NCI-H2029 treated with DMSO at 0.1 percent for 48 hours (cell line): ENCODE measurements around the gene PRKCA.
A peak's percentile ranks its signal among the peaks of the same experiment; 100 is the strongest.
"Not testable (repeated sequence)": the region's sequence is repeated elsewhere in the genome, so short reads cannot be mapped to it uniquely, and the experiment has no call there.

ENCODE experiments used
- DNase-seq: peaks from one replicate; lab custom pipeline; 2025; lab: John Stamatoyannopoulos, UW

The PRKCA gene

GRCh38 chr17:66351701-66352100 lies 49.3 kb downstream of the PRKCA start:
- no peak for DNase-seq

- DNase-seq: no peak
Observed at GRCh38 chr17:66353937-66354401, 51.6 kb downstream of the PRKCA start.

DNA sequence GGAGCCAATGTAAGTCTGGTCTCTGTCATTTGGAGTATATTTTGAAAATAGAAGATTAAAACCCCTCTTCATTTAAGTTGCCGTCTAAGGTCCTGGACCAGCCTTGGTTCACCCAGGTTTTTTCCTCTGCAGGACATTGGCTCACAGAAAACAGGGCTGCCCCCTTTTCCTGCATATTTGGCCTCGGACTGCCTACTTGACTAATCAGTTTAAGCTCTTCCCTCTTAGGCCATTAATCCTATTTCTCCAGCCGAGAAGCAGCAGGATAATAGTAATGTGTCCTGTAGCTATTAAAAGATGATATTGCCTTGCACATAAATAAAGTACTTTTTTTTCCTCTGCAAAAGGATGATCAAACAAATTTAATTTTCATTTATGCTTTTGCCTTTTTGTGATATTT lies 52.1 kb downstream of the PRKCA start:
- DNase-seq: no peak

- no peak for DNase-seq
Observed at GRCh38 chr17:66354981-66355380, 52.6 kb downstream of the PRKCA start.

- DNase-seq: no peak
Observed at GRCh38 chr17:66355510-66355909, 53.1 kb downstream of the PRKCA start.

- DNase-seq: no peak
Observed at GRCh38 chr17:66357037-66357436, 54.6 kb downstream of the PRKCA start.

GRCh38 chr17:66359351-66359750 lies 56.9 kb downstream of the PRKCA start:
- DNase-seq: no peak

DNA sequence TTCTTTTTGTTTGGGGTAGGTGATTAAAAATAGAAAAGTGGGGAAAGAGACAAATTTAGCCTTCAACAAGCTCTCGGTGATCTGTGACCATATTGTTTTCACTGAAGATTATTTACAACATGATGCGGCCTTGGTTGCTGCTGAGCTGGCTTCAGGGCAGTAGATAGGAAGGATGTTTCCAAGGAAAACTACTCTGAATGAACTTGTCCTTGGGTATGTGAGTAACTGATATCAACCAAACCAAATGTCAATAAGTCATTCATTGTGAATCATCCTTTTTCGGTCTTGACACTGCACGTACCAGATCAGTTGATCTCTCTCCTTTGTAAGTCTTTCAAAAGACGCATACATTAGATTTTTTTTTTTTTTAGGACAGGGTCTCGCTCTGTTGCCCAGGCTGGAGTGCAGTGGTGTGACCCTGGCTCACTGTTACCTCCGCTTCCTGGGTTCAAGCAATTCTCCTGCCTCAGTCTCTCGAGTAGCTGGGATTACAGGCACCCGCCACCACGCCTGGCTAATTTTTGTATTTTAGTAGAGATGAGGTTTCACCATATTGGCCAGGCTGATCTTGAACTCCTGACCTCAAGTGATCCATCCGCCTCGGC lies 58.6 kb downstream of the PRKCA start:
- DNase-seq: not testable (repeated sequence)

DNA sequence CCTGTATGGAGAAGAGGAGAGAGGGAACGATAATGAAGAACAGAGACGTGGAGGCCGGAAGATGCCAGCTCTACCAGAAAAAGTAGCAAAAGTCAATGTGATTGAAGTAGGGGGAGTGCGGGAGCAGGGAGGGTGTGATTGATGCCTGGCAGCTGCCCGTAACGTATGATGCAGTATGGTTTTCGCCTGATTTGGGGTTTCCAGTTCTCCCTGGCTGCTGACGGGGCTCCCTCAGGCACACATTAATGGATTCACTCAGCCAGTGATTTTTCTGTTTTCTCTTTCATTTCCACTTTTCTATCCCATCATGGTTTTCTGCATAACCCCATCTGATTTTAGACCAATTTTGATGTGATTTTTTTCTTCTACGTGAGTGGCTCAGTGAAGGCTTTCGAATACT lies 62.1 kb downstream of the PRKCA start:
- no peak for DNase-seq

DNA sequence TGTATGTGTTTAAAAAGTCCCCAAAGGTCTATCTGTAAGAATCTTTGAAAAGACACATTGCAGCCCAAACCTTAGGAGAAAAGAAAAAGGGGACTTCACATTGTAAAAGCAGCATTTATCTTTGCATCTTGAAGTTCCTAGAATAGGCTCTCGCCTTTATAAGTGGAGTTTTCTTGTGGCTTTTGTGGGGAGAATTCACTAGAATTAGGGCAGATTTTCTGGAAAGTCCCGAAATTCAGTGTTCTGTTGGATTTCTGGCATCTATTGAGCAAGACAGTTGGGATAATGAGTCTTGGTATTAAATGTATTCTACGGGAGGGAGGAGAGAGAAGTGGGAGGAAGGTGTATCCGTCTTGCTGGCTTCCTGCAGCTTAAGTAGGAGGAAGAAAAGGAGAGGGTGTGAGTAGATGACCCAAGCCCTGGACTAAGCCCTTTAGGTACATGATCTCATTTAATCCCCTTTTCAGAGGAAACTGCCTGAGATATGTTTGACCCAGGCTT lies 62.6 kb downstream of the PRKCA start:
- no peak for DNase-seq

- DNase-seq: no peak
Observed at GRCh38 chr17:66365903-66366302, 63.5 kb downstream of the PRKCA start.

GRCh38 chr17:66367107-66367506 lies 64.7 kb downstream of the PRKCA start:
- DNase-seq: no peak

- no peak for DNase-seq
Observed at GRCh38 chr17:66369830-66370229, 67.4 kb downstream of the PRKCA start.

DNA sequence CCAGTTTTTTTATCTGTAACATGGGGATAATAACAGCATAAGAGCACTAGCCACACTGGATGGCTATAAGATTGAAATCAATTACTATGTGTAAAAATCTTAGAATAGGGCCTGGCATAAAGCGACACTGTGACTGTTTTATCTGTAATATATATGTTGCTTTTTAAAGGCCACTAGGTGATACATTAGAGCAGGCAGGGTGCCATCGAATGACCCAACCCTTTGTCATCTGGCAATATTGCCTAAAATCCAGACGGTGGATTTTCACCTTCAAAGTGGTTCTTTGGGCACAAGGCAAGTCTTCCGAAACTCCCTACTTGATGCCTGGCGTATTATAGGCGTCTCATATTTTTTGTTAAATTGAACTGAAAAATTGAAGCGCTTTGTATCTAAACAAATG lies 69.1 kb downstream of the PRKCA start:
- DNase-seq: no peak

- DNase-seq: no peak
Observed at GRCh38 chr17:66372182-66372581, 69.8 kb downstream of the PRKCA start.

DNA sequence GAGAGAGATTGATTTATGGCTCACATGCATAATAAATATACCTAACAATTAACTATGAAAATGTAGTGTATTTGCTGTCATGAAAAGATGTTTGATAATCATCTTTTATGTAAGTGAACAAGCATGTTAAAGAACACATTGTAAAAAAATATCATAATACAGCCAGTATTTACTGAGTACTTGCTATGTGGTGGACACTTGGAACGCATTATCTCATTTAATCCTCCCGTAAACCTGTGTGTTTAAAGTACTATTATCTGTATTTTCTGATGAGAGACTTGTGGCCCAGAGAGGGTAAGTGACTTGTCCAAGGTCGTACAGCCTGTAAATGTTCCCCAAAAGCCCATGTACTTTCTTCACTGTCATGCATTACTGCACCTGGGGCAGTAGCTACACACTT lies 70.7 kb downstream of the PRKCA start:
- DNase-seq: no peak

DNA sequence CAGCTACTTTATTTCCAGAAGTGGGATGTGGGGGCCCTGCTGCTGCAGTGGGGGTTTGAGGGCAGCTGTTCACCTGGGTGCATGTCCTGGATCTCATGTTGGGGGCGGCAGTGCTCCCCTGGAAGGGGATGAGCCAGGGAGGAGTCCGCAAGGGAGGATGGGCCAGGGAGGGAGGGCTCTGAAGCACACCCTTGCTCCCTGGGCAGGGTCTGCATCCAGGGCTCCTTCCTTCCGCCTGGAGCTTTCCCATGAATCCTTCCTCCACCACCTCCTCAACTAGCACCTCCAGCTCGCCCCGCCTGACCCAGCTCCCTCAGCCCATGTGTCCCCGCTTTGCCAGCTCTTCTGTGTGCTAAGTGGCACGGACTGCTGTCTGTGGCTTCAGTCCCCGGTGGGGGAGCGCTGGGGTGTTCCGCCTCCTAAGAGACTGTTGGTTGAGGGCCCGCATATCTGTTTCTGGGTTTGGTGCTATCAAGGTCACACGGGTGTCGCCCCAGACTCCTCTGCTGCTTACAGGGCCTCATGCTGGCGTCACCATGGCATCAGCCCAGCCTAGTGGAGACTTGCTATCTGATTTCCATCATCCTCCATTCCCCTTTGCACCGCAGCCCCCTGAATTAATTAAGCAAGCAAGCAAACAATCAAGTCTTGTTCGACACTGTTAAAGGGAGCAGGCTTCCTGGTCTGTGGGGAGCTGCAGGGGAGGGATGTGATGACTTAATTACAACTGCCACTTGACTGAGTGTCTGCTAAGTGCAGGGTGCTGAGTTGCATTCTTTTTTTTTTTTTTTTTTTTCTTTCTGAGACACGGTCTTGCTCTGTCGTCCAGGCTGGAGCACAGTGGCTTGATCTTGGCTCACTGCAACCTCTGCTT lies 71.8 kb downstream of the PRKCA start:
- DNase-seq: peak; percentile 28

GRCh38 chr17:66375121-66375520 lies 72.7 kb downstream of the PRKCA start:
- no peak for DNase-seq

DNA sequence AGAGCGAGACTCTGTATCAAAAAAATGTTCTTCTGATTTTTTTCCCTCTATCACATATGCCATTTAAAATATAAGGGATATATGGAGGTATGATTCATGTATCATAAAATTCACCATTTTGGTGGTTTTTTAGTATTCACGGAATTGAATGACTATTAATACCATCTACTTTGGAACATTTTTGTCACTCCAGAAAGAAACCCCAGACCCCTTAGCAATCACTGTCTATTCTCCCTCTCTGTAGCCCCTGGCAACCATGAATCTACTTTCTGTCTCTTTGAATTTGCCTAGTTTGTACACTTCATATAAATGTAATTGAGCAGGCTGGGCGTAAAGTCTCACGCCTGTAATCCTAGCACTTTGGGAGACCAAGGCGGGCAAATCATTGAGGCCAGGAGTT lies 75.9 kb downstream of the PRKCA start:
- DNase-seq: no peak

DNA sequence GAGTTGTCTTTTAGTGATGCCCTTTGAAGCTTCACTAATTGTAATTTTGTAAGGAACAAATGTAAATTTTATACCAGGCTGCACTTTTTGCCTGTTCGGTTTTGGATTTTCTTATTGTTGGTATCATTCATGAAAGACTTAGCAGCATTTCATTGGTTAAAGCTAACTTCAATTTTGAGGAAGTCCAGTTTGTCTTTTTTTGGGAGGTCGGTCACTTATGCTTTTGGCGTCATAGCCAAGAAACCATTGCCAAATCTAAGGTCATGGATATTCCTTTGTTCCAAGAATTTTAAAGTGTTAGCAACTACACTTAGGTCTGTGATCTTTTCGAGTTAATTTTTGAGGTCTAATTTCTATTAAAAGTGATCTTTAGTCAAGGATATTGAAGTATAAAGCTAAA lies 77.1 kb downstream of the PRKCA start:
- DNase-seq: no peak

DNA sequence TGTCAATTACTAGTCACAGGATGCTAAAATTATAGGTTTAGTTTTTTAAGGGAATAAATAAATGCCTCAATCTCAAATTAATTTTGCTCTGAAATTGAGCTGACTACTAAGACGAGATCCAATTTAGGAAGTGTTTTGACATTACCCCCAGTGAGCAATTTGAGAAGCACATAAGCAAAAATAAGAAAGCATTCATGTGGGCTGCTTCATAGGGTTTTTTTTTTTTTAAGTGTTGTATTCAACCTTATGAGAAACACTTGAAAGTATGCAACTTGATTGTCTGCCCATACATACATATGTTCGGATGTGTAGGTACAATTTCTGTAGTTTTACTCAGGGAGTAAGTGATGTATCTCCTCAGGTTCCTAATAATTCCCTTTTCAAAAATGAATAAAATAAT lies 77.6 kb downstream of the PRKCA start:
- DNase-seq: no peak

DNA sequence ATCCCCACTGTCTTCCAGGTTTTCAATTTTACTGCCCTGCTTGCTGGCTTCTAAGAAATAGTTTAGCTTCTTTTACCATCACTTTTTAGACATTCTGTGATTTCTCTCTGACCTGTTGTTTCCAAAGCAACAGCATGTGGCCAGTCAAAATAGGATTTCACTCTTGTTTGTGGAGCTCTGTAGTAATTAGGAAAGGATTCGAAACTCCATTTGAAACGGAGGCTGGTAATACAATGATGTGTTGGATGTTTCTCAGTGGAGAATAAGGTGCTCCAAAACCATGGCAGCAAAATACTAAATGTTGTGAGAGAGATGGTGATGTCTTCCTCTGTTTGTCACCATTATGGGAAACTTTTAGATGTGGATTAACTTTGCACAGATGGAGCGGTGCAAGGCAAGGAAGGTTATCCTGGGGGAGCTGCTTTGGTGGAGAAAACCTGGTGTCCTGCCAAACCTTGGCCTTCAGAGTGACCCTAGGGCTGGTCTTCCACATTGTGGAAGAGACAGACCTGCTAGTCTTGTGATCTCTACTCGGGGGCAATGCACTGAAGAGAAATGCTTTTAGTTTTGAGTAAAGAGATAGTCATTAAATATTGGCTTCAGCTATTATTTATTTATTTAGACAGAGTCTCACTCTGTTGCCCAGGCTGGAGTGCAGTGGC lies 79.4 kb downstream of the PRKCA start:
- DNase-seq: no peak

DNA sequence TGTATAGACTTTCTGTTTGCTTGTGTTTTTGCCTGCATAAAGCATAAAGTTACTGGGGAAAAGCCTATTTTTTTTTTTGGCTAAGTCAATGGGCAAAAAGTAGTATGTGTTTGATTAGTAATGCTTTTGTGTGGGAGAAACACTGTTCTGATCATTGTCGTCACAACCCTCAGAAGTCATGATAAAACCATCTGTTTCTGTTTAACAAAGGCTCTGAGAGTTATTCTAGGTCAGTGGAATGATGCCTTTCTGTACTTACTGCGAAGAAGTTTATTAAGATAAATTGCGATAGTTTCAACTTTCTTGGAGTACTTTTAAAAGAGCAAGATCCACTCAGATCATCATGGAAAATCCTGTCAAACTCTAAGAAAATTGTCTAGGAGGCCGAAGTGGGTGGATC lies 80.9 kb downstream of the PRKCA start:
- no peak for DNase-seq
